ENCODE results near the gene KCNMA1.

DNA sequence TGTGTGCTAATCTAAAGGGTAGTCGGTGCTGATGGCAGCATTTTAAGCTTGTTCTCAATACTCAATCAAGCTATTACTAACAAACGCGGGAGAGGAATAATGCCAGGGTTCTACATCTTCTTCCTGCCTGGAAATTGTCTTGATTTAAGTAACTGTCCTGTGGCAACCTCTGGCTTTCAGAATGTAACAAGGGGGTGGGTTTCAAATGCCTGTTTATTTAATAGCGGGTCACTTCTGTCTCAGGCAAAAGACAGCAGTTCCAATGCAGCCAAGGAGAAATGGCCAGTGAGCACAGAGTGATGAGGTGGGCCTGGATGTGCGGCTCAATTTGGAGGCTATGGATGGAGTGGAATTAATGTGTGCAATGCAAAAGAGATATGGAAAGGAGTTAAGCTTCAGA, 692.4 kb downstream of the KCNMA1 start:
- TF ChIP-seq FOXM1 (IDR thresholded peaks at IDR 0.05; ENCODE audit: borderline replicate concordance, low read depth) (no peak), TEAD4 (IDR thresholded peaks at IDR 0.05) (no peak), CEBPB (IDR thresholded peaks at IDR 0.05) (no peak), TAF1 (IDR thresholded peaks at IDR 0.05; ENCODE audit: low read depth) (no peak), MAX (IDR thresholded peaks at IDR 0.05) (no peak), REST (IDR thresholded peaks at IDR 0.05; ENCODE audit: low read depth) (no peak), RAD21 (IDR thresholded peaks at IDR 0.05; ENCODE audit: low read depth) (no peak), NFIC (IDR thresholded peaks at IDR 0.05) (no peak), YY1 (IDR thresholded peaks at IDR 0.05; ENCODE audit: low read depth) (no peak)

All from Ishikawa (cell line).